Tongue (tissue), 2 donors: ENCODE results near the gene ADD1. TPM values are rescaled to one million over a fixed set of nuclear protein-coding genes. Genes with fewer than 3 reads are reported as not detected.
"Not testable (repeated sequence)": the region's sequence is repeated elsewhere in the genome, so short reads cannot be mapped to it uniquely, and the experiment has no call there.

Source experiments
- DNase-seq: peaks from one replicate; pipeline ENCODE4 v3.0.0-alpha.2; 2015
- total RNA-seq: library from RNA; depleted of rRNA; stranded (reverse); fragments of >200 nt; gene quantifications from one replicate; pipeline ENCODE4 v1.2.3, GENCODE V29; 2014

ADD1 gene
- total RNA-seq, 1 donor from 2014 or later: 199 TPM

GRCh38 chr4:2922453-2923101 is 78.9 kb downstream of the ADD1 start:
- DNase-seq: not testable (repeated sequence)

DNA sequence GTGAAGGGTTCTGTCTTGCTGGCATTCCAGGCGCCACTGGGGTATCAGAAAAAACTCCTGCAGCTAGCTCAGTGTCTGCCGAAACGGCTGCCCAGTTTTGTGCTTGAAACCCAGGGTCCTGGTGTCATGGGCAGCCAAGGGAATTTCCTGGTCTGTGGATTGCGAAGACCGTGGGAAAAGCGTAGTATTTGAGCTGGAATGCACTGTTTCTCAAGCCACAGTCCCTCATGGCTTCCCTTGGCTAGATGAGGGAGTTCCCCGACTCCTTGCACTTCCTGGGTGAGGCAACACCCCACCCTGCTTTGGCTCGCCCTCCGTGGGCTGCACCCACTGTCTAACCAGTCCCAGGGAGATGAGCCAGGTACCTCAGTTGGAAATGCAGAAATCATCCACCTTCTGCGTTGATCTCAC is 79.5 kb downstream of the ADD1 start:
- DNase-seq: no peak

- DNase-seq: no peak
Observed at GRCh38 chr4:2923668-2924173, 80.1 kb downstream of the ADD1 start.

DNA sequence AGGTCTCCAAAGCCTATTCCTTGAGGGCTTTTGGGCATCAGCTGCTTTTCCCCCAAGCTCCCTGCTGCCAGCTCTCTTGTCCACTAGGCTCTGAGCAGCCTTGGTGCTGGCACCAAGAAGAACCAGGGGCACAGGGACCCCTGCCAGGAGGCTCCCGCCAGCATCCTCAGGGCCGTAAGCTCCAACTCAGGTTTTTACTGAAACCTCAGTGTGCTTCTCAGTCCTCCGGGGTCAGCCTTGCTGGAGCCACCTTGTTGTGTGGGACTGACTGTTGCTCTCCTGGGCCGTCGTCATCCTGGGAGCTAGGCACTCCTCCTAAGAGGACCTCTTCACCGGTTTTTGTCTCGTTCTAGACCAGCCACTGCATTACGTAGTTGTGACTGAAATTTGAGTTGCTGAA is 80.6 kb downstream of the ADD1 start:
- no peak for DNase-seq

DNA sequence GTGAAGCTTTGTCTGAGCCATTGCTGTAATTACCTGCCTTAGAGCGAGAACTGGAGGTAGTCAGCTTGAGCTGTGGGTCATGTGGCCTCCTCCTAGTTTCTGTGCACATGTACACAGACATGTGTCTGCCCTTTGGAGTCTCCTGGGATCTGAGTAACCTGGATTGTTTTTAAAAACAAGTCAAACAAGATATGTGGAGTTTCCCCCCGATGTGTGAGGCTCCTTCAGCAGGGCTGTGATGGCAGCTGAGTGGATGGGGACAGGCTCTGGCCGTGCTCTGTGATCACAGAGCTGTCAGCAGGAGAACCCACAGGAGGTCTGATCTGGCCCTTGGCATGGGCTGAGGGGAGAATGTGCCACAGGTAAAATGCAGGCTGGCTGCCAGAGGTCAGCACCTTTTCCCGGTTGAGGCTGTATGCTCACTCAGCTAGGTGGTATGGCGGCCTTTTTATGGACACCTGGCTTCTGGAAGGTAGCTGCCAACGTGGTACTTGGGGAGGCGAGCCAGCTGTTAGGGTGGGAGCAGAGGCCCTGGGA is 81.2 kb downstream of the ADD1 start:
- DNase-seq: no peak

GRCh38 chr4:2925496-2925895 is 81.9 kb downstream of the ADD1 start:
- no peak for DNase-seq

DNA sequence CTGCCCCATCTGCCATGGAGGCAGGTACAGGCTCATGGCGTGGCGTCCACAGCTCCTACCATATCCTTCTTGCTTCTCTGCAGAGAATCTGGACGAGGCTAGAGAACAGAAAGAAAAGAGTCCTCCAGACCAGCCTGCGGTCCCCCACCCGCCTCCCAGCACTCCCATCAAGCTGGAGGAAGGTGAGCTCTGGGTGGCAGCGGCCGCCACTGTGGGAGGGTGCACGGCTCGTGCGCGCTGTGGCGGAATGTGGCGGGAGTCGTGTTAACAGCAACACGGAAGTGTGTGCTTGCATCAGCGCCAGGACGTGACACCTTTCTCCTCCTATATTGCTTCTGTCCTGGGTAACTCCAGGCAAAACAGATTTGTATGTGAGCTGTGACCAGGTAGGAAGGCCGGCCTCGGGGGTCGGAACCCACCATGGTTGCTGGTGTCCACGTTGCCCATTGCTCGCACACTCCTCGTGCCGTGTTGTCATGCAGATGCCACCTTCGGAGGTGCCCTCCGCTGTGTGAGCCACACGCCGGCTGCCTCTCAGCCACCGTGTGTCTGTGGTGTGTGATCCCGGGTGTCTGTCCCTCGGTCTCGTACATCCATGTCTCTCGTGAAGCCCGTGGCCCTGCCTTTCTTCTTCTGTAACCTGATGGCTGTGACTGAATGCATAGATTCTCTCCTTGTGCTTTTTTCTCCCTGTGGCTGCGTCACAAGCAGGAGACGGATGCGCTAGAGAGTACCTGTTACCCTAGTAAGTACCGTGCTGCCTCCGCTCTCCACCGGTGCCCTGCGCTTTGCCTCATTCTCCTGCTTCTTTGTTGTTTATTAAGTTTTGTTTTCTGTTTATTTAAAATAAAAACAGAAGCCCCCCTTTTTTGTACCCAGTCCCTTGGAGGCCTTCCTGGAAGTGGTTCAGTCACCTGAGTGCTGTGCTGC is 82.6 kb downstream of the ADD1 start:
- DNase-seq: no peak

- no peak for DNase-seq
Observed at GRCh38 chr4:2927016-2927695, 83.5 kb downstream of the ADD1 start.

- DNase-seq: no peak
Observed at GRCh38 chr4:2927696-2928075, 84.0 kb downstream of the ADD1 start.

DNA sequence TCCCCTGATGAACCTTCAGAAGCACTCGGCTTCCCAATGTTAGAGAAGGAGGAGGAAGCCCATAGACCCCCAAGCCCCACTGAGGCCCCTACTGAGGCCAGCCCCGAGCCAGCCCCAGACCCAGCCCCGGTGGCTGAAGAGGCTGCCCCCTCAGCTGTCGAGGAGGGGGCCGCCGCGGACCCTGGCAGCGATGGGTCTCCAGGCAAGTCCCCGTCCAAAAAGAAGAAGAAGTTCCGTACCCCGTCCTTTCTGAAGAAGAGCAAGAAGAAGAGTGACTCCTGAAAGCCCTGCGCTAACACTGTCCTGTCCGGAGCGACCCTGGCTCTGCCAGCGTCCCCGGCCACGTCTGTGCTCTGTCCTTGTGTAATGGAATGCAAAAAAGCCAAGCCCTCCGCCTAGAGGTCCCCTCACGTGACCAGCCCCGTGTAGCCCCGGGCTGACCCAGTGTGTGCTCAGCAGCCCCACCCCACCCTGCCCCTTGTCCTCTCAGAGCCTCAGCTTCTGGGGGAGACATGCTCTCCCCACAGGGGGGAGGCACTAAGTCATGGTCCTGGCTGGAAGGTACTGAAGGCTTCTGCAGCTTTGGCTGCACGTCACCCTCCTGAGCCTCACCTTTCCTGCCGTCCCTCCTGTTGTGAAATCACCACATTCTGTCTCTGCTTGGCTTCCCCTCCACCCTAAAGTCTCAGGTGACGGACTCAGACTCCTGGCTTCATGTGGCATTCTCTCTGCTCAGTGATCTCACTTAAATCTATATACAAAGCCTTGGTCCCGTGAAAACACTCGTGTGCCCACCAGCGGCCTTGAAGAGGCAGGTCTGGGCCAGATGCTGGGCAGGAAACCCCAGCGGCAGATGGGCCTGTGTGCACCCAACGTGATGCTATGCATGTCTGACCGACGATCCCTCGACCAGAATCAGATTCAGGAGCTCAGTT is 84.9 kb downstream of the ADD1 start:
- DNase-seq: no peak

DNA sequence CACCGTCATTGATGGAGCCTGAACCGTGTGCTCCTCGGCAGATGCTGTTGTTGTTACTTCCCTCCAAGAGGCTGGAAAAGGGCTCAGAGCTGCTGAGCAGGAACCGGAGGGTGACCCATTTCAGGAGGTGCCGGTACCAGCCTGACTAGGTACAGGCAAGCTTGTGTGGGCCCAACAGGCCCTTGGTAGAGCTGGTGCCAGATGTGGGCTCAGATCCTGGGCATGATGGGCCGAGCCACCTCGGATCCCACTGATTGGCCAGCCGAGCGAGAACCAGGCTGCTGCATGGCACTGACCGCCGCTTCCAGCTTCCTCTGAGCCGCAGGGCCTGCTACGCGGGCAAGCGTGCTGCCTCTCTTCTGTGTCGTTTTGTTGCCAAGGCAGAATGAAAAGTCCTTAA is 85.8 kb downstream of the ADD1 start:
- no peak for DNase-seq

DNA sequence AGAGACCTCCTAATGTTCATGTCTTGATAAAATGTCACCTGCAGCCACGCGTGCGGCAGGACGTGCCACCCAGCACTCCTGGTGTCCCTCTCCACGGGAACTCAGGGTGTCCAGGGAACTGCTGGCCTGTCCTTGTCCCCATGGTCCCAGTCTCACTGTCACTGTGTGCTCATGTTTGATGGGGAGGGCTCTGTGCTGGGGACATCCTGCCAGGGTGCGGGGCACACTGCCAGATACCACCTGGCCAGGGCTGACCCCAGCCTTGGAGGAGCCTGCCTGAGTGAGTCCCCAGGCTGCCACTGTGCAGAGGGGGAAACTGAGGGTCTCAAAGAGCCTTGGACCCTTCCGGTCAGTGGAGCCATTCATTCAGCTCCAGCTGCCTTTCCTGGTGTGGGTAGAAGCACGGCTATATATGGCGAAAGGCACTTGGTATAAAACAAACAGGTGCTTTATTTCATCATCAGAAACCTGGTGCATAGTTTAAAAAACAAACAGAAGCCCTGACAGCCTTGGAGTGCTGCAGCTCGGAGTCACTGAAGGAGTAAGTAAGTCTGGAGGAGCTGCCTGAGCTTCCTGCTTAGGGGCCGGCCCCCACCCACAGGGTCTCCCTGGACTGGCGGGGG is 86.6 kb downstream of the ADD1 start:
- no peak for DNase-seq

DNA sequence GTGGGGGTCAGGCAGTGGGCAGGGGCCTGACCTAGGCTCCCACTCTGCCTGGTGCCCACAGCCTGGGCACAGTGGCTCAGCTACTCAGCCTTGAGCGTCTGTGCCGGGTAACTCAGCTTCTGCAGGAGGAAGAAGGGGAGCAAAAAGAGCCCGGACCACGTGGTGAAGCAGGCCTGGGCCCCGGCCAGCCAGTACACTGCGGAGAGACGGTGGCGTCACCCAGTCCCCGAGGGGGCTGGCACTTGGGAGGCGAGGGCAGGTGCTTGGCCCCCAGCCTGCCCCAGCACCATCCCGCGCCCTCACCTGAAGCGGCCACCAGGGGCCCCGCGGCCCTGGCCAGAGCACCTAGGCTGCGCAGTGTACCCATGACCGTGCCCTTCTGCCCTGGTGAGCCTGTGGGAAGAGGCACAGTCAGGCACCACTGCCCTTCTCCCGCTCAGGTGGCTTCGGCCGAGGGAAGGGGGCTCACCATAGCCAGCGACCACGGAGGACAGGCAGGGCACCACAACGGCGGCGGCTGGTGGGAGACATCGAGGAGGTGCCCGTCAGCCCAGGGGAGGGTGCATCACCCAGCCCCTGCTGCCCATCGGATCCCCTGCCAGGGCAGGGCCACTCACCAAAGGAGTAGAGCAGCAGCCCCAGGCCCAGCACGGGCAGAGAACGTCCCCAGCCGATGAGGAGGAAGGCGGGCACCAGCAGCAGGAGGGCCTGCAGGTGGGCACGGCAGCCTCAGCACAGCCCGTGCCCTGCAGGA is 87.3 kb downstream of the ADD1 start:
- DNase-seq: no peak

DNA sequence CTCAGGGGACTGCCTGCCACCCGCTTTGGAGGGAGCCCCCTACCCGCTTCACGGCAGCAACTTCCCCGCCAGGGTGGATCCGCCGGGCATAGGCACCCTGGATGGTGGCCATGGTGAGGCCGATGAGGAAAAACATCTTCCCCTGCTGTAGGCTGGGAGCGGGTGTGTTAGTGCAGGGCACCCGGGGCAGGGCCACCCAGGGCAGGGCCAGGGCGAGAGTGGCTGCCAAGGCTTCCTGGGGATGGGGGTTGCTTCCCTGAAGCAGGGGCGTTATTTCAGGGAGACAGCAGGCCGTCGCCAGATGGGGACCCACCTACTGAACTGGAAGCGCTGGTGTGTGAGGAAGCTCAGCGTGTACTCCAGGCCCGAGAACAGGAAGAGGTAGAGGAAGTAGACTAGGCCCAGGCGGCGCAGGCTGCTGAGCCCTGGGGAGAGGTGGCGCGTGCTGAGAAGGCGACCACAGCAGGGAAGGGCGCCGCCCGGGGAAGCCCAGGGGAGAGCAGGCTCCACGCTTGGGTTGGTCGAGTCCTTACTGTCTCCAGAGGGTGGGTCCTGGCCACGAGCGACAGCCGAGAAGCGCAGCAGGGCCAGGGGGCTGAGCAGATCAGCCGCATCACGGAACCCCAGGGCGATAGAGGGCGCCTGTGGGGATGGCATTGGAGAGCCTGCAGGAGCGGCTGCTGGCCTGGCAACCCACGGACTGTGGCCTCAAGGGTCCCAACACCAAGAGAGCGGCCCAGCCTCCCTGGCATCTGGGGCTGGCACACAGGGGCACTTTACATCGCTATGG is 88.1 kb downstream of the ADD1 start:
- DNase-seq: no peak

GRCh38 chr4:2932321-2932950 is 88.8 kb downstream of the ADD1 start:
- DNase-seq: no peak

GRCh38 chr4:2932951-2933565 is 89.4 kb downstream of the ADD1 start:
- no peak for DNase-seq

- DNase-seq: no peak
Observed at GRCh38 chr4:2933566-2934076, 90.0 kb downstream of the ADD1 start.
